Calu3 (cell line): ENCODE results near the gene KIF1C. TPM values are rescaled to one million over a fixed set of nuclear protein-coding genes. Genes with fewer than 3 reads are reported as not detected.

Experiments used
- BruUV-seq: library from RNA; stranded (reverse); fragments of 400-500 nt; replicated peaks from 2 replicates; lab custom pipeline; 2021; lab: Mats Ljungman, UMichigan
- CTCF ChIA-PET: fragments of 300-600 bp; sonication (Branson Sonifier 250); formaldehyde crosslinking; loops from one replicate; lab custom pipeline; 2022; ENCODE audit warnings: antibody characterized with exemption; lab: Charles Lee
- DNase-seq: peaks from one replicate; pipeline ENCODE4 v3.0.0; 2022
- H3K27ac Mint-ChIP-seq: one replicate; pipeline ENCODE4 v1.8.0; 2022; ENCODE audit warnings: mixed read lengths; ENCODE audit not compliant: unreplicated experiment
- H3K27me3 Mint-ChIP-seq: one replicate; pipeline ENCODE4 v1.8.0; 2022; ENCODE audit warnings: mixed read lengths; ENCODE audit not compliant: unreplicated experiment
- H3K36me3 Mint-ChIP-seq: one replicate; pipeline ENCODE4 v1.8.0; 2022; ENCODE audit warnings: mild to moderate bottlenecking, moderate library complexity, mixed read lengths; ENCODE audit not compliant: insufficient read depth, unreplicated experiment
- H3K4me1 Mint-ChIP-seq: one replicate; pipeline ENCODE4 v1.8.0; 2022; ENCODE audit warnings: mild to moderate bottlenecking, low read depth, mixed read lengths; ENCODE audit not compliant: unreplicated experiment
- H3K4me3 Mint-ChIP-seq: one replicate; pipeline ENCODE4 v1.8.0; 2022; ENCODE audit warnings: mild to moderate bottlenecking, low read depth, moderate library complexity, mixed read lengths; ENCODE audit not compliant: unreplicated experiment
- H3K9me3 Mint-ChIP-seq: one replicate; pipeline ENCODE4 v1.8.0; 2022; ENCODE audit warnings: low read depth, mixed read lengths; ENCODE audit not compliant: unreplicated experiment
- intact Hi-C: fragments of 100-400 bp; cut with micrococcal nuclease; formaldehyde crosslinking; loops from one replicate; pipeline ENCODE4 v1.10.0; 2022; ENCODE audit not compliant: unreplicated experiment
- total RNA-seq: library from RNA; stranded (reverse); gene quantifications from 2 replicates; pipeline ENCODE4 v1.2.3, GENCODE V29; 2022
- TF ChIP-seq, protein P1 (sequence below): fragments of 200-600 bp; IDR thresholded peaks from one replicate; pipeline ENCODE4 v1.8.0; 2022; ENCODE audit warnings: antibody characterized with exemption; ENCODE audit not compliant: unreplicated experiment

KIF1C gene
- total RNA-seq, 1 experiment from 2014 or later = 65.9 TPM

- no TSS peak for BruUV-seq
These were observed 3.6 kb upstream of the KIF1C start for GRCh38 chr17:4994081-4994595.

GRCh38 chr17:4998027-4998731 is 429 bp downstream of the KIF1C start:
- CTCF ChIA-PET = no interaction called here
- BruUV-seq = no TSS peak
- Mint-ChIP-seq H3K4me1 (peaks cover 17% of the 10 kb centered on the region), H3K36me3 (peaks cover 38% of the 10 kb centered on the region), H3K27ac (peak overlapping the region; percentile 68), H3K27me3 (no peaks in the 10 kb centered on the region), H3K4me3 (peak overlapping the region; percentile 87), H3K9me3 (no peaks in the 10 kb centered on the region)
- DNase-seq = no peak
- intact Hi-C loops = no loop called here
- TF ChIP-seq, protein P1, sequence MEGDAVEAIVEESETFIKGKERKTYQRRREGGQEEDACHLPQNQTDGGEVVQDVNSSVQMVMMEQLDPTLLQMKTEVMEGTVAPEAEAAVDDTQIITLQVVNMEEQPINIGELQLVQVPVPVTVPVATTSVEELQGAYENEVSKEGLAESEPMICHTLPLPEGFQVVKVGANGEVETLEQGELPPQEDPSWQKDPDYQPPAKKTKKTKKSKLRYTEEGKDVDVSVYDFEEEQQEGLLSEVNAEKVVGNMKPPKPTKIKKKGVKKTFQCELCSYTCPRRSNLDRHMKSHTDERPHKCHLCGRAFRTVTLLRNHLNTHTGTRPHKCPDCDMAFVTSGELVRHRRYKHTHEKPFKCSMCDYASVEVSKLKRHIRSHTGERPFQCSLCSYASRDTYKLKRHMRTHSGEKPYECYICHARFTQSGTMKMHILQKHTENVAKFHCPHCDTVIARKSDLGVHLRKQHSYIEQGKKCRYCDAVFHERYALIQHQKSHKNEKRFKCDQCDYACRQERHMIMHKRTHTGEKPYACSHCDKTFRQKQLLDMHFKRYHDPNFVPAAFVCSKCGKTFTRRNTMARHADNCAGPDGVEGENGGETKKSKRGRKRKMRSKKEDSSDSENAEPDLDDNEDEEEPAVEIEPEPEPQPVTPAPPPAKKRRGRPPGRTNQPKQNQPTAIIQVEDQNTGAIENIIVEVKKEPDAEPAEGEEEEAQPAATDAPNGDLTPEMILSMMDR = no peak

More at GRCh38 chr17:4994081-4994595, 3.6 kb upstream of the KIF1C start:
- no peaks in the 10 kb centered on the region for H3K27me3 Mint-ChIP-seq
- no peaks in the 10 kb centered on the region for H3K9me3 Mint-ChIP-seq
- no peak overlapping the region for H3K4me3 Mint-ChIP-seq
- intact Hi-C loops = no loop called here
- CTCF ChIA-PET = no interaction called here
- H3K4me1 Mint-ChIP-seq = peaks cover 7% of the 10 kb centered on the region
- no peak for DNase-seq
- H3K27ac Mint-ChIP-seq = no peak overlapping the region
- TF ChIP-seq, protein P1 = no peak
- peaks cover 22% of the 10 kb centered on the region for H3K36me3 Mint-ChIP-seq

- H3K4me1 Mint-ChIP-seq = peaks cover 17% of the 10 kb centered on the region
- peak; percentile 3 for DNase-seq
- peak overlapping the region; percentile 68 for H3K27ac Mint-ChIP-seq
- peak overlapping the region; percentile 87 for H3K4me3 Mint-ChIP-seq
- TF ChIP-seq, protein P1 = no peak
- peaks cover 40% of the 10 kb centered on the region for H3K36me3 Mint-ChIP-seq
- H3K9me3 Mint-ChIP-seq = no peaks in the 10 kb centered on the region
- intact Hi-C loops = no loop called here
- no peaks in the 10 kb centered on the region for H3K27me3 Mint-ChIP-seq
- CTCF ChIA-PET = no interaction called here
- BruUV-seq = no TSS peak
These were observed 1.1 kb downstream of the KIF1C start for GRCh38 chr17:4998732-4999429.

GRCh38 chr17:4999430-5000093 is 1.8 kb downstream of the KIF1C start:
- TSS peak; percentile 49 for BruUV-seq
- no peak overlapping the region for H3K27ac Mint-ChIP-seq
- peaks cover 17% of the 10 kb centered on the region for H3K4me1 Mint-ChIP-seq
- intact Hi-C loops = no loop called here
- peak overlapping the region; percentile 87 for H3K4me3 Mint-ChIP-seq
- peaks cover 44% of the 10 kb centered on the region for H3K36me3 Mint-ChIP-seq
- DNase-seq = no peak
- no peaks in the 10 kb centered on the region for H3K27me3 Mint-ChIP-seq
- TF ChIP-seq, protein P1 = no peak
- H3K9me3 Mint-ChIP-seq = no peaks in the 10 kb centered on the region
- CTCF ChIA-PET = no interaction called here
